HepG2 (cell line): ENCODE data around the gene BCAM.

Experiments
- ADNP ChIP-seq: sonication (generic); formaldehyde crosslinking; IDR thresholded peaks from 2 replicates; pipeline ENCODE4 v1.4.0; 2020; ENCODE audit warnings: missing genetic modification reagents
- CTCF ChIP-seq: sonication (generic); formaldehyde crosslinking; IDR thresholded peaks from 2 replicates; pipeline ENCODE4 v1.5.0; 2020; ENCODE audit warnings: mild to moderate bottlenecking, missing genetic modification reagents, moderate library complexity
- EZH2 ChIP-seq: conservative IDR thresholded peaks from 2 replicates; pipeline ENCODE4 v1.6.1; 2012; ENCODE audit warnings: mild to moderate bottlenecking, low read depth, low read length, moderate library complexity
- GABPB1 ChIP-seq: IDR thresholded peaks from 2 replicates; pipeline ENCODE4 v1.6.1; 2016; ENCODE audit warnings: mild to moderate bottlenecking, missing genetic modification reagents, moderate library complexity, missing compliant biosample characterization
- REST ChIP-seq, 2 experiments: IDR thresholded peaks; 2 replicates each; pipeline ENCODE4 v1.6.1; 2011 to 2012; ENCODE audit warnings: low read length in 2 of 2, borderline replicate concordance in 1 of 2, low read depth in 1 of 2, mild to moderate bottlenecking in 1 of 2, moderate library complexity in 1 of 2
- SMAD1 ChIP-seq: sonication (generic); formaldehyde crosslinking; IDR thresholded peaks from 2 replicates; pipeline ENCODE4 v1.4.0; 2020; ENCODE audit warnings: missing genetic modification reagents, low read depth, mild to moderate bottlenecking, borderline replicate concordance
- SRSF1 ChIP-seq: fragments of 200-400 bp; formaldehyde crosslinking; optimal IDR thresholded peaks from 2 replicates; pipeline ENCODE3; 2017; ENCODE audit warnings: mild to moderate bottlenecking, low read depth, low read length, moderate library complexity
- TAF1 ChIP-seq: sonication (generic); formaldehyde crosslinking; IDR thresholded peaks from 2 replicates; pipeline ENCODE4 v1.4.0; 2020; ENCODE audit warnings: missing genetic modification reagents
- ZNF276 ChIP-seq: sonication (generic); formaldehyde crosslinking; IDR thresholded peaks from 2 replicates; pipeline ENCODE4 v1.4.0; 2020; ENCODE audit warnings: mild to moderate bottlenecking, low read depth, missing genetic modification reagents
- ZNF280D ChIP-seq: sonication (generic); formaldehyde crosslinking; IDR thresholded peaks from 2 replicates; pipeline ENCODE4 v1.5.1; 2020; ENCODE audit warnings: mild to moderate bottlenecking, missing genetic modification reagents
- ZNF431 ChIP-seq: sonication (generic); formaldehyde crosslinking; IDR thresholded peaks from 2 replicates; pipeline ENCODE4 v1.9.0; 2022; ENCODE audit warnings: missing genetic modification reagents, low read depth, mild to moderate bottlenecking, borderline replicate concordance
- ZNF513 ChIP-seq: sonication (generic); formaldehyde crosslinking; conservative IDR thresholded peaks from 2 replicates; pipeline ENCODE4 v1.5.0; 2020; ENCODE audit warnings: missing genetic modification reagents
- TF ChIP-seq, protein P1 (sequence below): IDR thresholded peaks from 2 replicates; pipeline ENCODE4 v1.6.1; 2016

GRCh38 chr19:44808463-44809371 is at the start of gene BCAM:
- TF ChIP-seq EZH2 = no peak
- no peak for TF ChIP-seq CTCF
- TF ChIP-seq GABPB1 (CRISPR knock-in tag) = peak; percentile 45; the same call in 1 of the 2 replicates
- no peak for TF ChIP-seq ZNF431 (CRISPR knock-in tag)
- TF ChIP-seq, protein P1, sequence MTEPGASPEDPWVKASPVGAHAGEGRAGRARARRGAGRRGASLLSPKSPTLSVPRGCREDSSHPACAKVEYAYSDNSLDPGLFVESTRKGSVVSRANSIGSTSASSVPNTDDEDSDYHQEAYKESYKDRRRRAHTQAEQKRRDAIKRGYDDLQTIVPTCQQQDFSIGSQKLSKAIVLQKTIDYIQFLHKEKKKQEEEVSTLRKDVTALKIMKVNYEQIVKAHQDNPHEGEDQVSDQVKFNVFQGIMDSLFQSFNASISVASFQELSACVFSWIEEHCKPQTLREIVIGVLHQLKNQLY (CRISPR knock-in tag) = no peak
- no peak for TF ChIP-seq ZNF513
- no peak; the same call in 1 of the 2 replicates for TF ChIP-seq ZNF276
- no peak for TF ChIP-seq ADNP
- peak; percentile 77 for TF ChIP-seq TAF1 (CRISPR knock-in tag)
- TF ChIP-seq REST (IDR thresholded peaks at IDR 0.05; ENCODE audit: borderline replicate concordance in 1 of 2, low read depth in 1 of 2, low read length in 2 of 2) = peak in 1 of 2 experiments; percentile 40; a peak in 1 of 4 replicates
- no peak for TF ChIP-seq SRSF1
- TF ChIP-seq SMAD1 (CRISPR knock-in tag) = no peak
- TF ChIP-seq ZNF280D (CRISPR knock-in tag) = no peak
